GM20431 (cell line): Measurements from ENCODE around the gene SEPTIN8.

Experiments used
- in situ Hi-C: fragments of 300-500 bp; cut with MseI, MboI; formaldehyde crosslinking; loops from one replicate; pipeline ENCODE4 v1.15.0; 2020; ENCODE audit warnings: low sequenced_read_pairs; ENCODE audit not compliant: unreplicated experiment

The SEPTIN8 gene

DNA sequence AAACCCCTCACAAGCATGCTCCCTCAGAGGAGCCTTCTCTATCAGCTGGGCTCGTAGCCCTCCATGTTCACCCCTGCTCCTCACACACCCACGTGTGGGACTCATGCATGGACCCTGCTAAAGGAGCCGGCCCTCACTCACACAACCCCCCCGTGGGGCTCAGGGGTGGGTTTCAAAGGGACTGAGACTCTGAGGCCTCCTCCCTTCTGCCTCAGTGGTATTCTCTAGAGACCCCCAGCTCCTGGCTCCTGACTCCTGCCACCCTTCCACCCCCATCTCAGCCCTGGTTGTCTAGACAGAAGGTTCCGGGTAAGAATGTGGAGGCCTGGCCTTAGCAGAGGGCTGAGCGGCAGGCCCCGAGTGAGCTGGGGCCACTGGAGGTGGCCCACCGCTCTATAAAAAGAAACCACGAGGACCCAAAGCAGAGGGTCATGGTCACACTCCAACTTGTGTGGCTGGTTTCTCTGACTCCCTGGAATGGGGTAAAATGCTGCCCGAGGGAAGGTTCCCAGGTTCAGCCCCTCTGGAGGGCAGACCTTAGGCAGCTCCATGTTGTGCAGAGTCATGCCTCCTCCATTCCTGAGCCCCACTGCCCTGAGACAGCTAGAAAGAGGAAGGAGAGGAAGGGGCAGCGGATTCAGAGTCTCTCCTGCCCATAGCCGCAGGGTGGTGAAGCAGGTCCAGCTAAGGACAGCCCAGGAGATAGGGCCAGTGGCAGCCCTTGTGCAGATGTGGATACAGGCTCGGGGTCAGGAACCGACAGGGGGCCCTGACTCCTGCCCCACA is 10.8 kb downstream of the SEPTIN8 start:
- in situ Hi-C loops: no loop called here

DNA sequence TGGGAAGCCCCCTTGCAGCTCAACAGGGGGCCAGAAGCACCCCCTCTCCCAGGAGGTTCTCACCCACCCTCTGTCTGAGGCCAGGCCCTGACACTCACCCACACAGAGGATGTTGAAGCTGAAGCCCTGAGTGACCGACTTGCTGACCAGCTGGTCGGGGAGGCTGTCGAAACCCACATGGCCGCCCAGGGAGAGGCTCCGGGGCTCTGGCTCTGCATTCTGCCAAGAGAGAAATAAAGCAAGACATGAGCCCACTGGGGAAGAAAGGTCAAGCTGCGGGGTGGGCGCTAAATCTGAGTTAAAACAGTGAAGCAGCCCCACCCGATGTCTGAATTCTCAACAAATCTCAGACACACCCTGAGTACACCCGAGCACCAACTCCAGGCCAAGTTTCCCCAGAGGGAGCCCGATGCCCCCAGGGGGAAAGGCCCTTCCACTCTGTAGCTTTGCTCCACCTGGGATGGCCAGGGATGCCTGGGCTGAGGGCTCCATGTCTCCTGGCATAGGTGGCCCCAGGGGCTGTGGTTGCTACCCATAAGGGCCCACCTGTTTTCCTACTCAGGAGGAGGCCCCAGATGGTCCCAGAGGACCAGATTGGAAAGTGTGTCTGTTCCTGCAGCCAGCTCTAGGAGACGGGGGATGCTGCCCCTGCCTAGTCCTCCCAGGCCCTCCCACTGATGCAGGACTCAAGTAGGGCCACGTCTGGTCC is 11.6 kb downstream of the SEPTIN8 start:
- in situ Hi-C loops: no loop called here

DNA sequence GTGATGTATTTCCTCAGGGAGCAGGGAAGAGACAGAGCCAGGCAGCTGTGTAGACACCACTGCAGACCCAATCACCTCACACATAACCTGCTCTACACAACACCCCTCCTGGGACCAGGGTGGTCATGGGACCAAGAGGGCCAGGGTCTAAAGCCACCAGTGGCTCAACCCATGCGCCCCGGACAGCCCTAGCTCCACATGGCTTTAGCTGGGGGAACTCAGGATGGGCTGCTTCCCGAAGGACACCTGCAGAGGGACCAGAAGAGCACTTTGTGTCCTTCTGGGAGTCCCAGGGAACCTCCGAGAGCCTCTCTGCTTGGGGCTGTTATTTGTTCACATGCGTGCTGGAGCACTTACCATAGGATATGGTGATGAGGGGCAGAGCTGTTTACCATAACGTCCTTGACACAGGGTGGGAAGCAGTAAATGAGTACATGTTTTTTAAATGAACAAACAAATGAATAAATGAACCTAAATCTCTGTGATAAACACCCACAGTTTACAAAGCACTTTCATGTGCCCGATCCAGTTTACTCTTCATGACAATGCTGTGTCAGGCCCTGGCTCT is 12.3 kb downstream of the SEPTIN8 start:
- in situ Hi-C loops: no loop called here

DNA sequence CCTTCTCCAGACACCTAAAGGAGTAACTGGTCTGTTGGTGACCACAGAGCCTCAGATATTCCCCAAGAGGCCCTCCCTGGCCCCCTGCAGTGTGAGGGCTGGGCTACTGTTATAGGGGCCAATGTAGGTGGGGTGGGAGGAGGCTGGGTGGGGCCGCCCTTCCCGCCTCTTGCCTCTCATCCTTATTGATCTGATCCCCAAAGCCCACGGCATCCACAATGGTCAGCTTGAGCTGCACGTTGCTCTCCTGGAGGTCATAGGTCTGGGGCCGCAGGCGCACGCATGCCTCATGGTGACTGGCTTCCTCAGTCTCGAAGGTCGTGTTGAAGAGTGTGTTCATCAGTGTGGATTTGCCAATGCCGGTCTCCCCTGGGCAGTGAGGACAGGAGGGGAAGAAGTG is 13.0 kb downstream of the SEPTIN8 start:
- in situ Hi-C loops: no loop called here

DNA sequence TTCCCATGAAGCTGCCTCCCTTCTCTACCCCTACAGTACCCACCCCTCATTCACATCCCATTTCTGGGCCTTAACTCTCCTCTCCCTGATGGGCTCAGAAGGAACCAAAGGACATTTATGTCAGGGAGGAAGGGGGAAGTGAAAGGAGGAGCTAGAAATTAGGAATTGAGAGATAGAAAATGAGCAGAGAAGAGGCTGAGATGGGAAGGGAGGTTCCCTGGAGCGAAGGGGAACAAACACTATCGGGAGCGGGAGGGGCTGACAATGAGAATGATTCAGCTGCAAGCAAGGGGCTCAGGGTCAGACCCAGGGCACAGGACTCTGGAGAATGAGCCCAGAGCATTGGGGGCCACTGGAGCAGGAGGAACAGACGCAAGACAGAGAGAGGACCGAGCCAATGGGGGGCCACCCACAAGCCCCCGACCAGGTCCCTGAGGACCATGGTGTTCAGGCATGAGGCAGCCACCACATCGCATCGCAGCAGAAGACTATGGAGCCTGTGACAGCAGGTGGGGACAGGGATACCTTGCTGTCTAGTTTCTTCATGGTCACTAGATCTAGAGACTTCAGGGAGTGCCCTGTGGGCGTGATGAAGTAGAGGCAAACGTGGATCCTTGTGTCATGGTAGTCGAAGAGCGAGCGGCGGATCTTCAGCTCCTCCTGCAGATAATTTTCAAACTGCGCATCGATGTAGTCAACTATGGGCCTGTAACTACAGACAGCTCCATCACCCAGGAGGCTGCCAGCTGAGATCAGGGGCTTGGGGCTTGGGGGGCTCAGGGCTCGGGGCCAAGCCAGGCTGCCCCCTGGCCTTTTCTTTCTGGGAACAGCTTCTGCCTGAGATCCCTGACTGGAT is 13.6 kb downstream of the SEPTIN8 start:
- in situ Hi-C loops: no loop called here

DNA sequence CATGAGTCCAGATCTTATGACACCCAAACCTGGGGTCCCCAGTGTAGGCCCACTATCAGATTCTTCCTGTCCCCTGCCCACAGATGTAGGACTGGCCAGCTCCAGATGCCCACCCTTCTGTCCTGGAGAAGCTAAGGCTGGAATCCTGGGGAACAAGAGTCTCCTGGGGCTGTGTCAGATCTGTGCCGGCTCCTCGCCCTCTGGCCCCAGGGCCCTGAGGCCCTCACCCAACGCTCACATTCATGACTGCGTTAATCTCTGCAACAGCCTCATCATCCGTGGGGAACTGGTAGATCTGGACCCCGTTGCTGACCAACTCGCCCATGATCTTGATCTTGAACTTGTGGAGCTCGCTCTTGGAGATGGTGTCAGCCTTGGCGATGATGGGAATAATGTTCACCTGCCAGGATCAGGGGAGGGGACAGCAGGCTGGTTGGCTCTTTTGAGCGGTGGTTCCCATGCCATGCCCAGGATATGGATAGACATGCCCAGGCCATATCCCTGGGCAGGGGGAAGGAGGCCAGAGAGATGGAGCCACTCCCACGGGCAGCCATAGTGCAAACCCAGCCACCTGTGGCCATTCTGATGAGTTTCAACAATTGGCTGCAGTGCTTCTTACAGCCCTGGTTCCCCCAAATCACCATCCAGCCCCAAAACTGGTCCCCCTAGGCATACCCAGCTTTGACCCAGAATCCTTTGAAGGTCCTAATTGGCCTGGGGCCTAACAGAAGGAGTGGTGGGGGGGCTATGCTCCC is 14.6 kb downstream of the SEPTIN8 start:
- in situ Hi-C loops: no loop called here

DNA sequence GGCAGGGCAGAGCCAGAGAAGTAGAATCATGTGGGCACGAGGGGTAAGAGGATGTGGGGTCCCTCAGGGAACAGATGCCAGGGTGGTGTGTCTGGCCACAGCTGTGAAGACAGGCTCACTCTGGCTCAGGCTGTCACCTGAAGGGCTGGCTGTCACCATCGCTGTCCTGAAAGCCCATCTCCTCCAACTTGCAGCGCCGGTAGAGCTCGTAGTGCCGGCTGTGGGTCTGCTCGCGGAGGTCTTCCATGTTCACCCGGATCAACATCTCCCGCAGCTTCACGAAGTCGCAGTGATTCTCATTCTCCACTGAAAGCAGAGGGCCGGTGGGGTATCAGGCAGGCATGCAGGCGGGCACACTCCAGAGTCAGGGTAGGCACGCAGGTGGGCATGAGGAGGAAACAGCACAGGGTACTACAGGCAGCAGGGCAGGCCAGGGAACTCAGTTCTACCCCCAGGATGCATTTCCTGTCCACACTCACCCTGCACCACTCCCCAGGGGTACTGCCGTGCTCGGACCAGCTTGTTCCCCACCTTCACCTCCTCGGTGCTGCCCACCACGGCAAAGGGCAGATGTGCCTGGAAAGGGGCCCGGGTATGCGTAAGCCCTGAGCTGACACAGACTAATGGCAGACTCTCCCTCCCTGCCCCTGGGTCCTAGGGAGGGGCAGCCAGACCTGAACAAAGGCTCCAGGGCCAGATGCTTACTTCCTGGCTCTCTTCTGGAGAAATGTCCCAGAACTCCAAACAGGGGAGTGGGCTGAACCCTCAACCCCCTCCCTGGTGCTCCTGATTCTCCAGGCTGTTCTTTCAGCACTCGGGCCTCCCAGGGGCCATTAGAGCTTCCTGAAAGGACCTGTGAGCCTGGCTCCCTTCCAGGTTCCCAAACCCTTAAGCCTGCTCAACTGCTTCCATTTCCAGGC is 15.5 kb downstream of the SEPTIN8 start:
- in situ Hi-C loops: no loop called here

DNA sequence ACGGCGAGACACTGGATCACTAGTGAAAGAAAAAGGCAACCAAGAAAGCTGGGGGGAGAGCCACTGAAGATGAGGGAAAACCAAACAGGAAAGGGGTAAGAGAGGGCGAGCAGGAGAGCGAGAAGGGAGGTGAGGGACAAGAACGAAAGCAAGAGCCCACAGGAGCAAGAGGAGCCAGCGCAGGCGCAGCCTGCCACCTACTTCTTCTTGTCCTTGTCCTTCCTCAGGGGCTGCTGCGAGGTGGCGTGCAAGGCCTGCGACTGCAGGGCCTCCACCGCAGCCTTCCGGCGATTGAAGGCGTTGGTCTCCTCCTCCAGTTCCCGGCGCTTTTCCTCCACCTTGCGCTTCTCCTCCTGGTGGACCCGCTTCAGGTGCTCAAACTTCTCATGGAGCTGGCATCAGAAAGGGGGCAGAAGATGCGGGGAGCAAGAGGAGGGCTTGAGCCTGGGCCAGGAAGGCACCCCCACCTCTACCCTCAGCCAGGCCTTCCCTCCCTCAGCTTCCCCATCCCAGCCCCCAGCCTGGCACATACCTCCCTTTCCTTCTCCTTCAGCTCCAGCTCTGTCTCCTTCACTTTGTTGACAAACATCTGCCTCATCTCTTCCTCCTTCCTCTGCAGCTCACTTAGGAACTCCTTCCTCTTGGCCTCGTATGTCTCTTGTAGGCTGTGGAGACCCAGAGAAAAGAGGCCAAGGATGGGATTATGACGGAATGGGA is 16.3 kb downstream of the SEPTIN8 start:
- in situ Hi-C loops: no loop called here

DNA sequence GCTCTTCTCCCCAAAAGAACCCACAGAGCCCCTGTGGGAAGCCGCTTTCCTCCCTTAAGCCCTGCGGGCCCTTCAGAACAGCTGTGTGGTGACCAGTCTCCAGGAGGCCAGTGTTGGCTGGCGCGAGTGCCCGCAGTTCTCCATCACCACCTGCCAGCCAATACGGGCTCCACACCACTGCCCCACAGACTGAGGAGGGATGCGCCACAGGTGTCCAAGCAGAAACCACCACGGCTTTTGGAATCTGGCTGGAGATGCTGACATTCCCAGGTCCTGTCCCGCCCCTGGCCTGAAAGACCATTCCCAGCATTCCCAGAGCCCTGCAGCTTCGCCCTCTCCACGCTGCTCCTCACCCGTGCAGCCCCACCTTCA is 17.0 kb downstream of the SEPTIN8 start:
- in situ Hi-C loops: no loop called here

DNA sequence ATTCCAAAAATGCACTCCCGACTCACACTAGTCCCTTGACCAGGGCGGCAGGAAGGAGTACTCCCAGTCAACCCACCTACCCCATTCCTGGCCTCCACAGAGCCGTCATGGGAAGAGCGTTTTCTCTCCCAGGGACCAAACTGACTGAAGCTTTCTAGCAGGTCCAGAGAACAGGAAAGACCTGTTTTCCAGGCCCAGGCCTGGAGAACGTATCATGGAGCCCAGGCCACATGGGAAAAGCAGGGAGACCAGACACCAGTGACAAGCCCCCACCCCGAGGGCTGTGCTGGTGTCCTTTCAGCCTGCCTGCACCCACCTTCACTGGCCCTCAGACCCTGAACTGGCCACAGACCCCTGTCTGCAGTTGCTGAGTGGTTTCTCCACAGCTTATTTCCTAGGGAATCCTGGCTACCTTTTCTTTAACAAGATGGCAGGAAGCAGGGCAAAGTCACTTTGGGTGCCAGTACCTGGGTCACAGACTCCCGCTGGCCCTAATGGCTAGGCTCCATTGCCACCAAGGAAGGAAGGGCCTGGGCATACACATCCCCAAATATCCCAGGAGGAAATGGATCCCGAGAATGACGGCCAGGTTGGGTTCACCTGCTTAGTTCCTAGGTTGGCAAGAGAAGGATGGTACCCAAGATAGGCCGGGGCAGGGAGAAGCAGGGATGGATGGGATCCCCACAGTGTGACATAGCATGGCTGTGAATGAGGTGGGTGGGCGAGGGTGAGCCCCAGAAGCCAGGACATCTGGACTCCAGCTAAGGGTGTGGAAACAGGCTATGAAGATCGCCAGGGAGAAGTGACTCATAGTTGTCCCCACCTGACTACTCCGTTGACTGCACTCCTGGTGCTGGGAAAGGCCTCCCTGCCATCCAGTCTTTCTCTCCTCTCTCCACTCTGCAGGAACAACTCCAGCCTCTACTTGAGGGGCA is 17.7 kb downstream of the SEPTIN8 start:
- in situ Hi-C loops: no loop called here

DNA sequence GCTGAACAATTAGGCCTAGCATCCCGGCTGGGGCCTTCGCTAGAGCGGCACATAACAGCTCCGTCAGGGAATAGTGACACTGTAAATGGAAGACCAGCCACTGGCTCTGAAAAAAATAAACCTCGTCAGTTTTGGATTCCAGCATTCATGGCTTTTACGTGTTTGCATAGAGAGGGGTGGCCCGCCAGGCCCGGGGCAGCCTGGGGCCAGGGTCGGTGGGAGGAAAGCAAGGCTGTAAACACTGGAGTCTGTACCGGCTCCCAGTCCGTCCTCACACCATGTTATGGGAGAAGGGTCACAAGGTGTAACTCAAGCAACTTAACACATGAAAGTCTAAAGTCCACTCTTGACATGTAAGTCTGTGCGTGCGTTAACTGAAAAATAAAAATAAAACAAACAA is 18.6 kb downstream of the SEPTIN8 start:
- in situ Hi-C loops: no loop called here

DNA sequence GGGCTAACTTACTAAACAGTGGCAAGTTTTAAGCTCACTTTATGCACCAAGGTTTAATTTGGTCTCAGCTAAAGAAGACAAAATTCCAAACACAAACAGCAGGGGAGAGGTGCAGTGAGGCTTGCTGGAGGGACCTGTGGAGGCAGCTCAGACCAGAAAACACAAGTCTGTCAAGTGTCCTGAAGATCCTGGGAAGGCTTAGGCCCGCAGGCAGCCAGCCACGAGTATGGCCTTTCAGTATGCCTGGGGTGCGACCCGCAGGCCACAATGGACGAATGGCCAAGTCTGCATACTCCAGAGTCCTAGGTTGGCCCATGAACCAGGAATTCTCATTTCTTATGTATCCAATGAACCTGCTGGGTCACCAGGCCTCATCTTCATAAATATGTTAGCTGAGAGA is 20.5 kb downstream of the SEPTIN8 start:
- in situ Hi-C loops: no loop called here

DNA sequence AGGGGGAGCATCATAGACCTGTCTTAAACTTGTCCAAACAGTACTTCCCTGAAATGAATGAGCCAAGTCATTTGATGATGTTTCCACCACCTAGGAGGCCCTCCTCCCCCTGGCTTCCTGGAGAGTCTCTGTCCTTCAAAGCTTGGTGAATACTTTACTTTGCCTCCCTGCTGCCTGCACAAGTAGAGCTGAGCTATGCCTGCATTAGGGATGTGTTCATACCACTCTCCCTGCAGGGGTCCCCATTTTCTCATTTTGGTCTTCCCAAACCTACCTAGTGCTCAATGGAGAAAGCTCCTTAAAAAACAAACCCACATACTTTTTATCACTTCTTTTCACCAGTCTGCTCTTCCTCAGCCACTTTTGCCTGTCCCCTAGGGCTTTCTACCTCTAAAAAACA is 22.1 kb downstream of the SEPTIN8 start:
- in situ Hi-C loops: no loop called here

DNA sequence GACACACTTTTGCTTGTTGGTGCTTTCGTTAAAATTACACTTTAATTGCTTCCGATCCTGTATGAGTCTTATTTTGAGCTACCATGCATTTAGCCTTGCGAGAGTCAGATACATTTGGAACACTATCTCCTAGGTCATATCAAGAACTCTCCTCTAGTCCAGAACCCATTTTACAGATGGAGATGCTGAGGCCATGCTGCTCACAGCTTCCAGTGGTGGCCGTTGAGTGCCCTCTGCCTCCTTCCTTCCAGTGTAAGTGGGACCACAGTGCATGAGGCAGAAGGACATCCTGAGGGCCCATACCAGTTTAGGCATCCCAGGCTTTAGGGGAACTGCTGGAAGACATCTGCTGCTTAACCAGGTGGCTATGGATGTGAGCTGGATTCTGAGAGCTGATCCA is 22.9 kb downstream of the SEPTIN8 start:
- in situ Hi-C loops: no loop called here

DNA sequence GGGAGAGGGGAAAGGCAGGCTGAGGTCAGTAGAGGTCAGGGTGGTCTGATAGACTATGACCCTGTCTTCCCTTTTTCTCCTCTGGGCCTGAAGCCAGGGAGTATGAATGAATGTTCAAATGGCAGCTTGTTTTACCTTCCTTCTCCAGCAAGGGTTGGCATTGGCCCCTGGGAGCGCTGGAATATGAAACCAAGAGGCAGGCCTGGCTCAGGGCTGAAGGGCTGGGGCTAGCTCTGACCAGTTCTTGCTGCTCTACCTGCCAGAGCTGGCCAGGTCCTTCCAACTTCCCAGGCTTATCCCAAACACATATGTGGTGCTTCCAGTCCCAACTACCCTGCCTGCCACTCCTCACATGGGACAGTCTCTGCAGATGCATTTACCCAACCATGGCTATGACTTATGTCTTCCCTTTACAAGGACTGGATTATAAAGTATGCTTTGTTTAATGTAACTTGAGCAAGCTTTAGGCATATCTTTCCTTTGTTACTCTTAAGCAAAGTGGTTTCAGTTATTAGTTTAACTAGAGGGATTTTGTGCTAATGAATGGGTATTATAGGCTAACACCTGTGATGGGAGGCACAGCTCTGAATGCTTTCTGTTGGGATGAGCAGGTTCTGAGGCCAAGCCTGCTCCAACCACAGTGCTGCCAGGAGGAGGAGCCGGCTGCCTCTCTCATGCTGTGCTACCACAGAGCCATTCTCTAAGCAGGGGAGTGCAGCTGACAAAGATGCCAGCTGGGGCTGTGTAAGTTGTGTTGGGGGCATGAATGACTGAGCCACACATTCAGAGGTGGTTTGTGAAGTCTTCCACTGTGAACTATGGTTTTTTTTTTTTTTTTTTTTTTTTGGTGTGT is 23.7 kb downstream of the SEPTIN8 start:
- in situ Hi-C loops: no loop called here

DNA sequence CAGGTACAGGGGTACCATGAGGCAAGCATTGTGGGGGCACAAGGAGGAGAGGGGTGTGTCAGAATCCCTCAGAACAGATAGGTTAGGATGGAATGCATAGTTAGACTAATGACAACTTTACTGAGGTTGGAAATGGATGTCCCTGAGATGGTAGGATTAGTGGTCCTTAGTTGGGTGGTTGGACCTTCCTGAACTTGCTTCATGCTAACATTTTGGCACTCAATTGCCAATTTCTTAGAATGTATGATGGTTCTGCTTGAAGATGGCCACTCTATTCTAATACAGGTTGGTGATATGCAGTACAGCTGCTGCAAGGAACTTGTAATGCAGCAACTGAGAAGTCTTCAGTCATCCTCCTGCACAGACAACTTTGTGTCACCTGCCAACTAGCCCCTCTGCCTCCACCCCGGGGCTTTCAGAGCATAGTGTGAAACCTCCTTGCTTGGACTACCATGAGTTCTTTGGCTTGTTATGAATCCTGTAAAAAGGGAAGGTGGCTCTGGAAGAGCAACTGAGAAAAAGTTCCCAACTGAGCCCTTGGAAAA is 24.4 kb downstream of the SEPTIN8 start:
- in situ Hi-C loops: no loop called here
